ENCODE results near the gene RPL14.

RPL14 gene

DNA sequence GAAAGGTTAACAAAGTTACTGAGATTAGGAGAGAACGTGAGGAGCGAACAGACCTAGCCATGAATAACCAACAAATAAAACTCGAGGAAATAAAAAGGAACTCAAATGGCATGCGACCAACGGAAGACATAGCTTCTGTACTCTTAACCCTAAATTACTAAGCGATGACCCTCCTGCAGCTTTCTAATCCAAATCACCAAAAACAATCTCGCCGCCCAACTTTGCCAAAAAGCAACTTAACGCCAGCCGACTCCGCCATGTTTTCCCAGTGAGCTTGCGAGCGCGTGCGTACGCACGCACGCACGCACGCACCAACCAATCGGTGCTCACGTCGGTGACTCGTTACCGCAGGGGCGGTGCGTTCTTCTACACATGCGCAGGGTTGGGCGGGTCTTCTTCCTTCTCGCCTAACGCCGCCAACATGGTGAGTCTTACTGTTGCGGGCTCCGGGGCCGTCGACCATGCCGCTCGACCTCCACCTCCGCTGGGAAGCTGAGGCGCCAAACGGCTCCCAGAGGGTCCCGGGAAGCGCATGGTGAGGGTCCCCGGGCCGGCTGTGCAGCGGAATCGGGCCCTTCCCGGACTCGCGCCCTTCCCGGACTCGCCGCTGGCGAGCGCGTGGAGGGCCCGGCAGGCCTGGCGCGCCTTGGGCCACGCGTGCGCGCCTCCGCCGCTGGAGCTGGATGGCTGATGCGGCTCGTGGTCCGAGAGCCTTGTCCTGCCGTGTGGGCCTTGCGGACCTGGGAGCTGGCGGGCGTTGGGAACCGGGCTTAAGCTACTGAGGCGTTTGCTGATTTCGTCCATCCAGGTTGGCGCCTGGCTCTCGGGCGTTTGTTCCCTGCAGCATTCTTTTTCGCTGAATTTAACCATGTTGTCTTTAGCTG lies at the start of gene RPL14:
Gene RPL14 (plus strand): TSS at position 400 of the 884 bp plus-strand sequence. CDS start 133 bp downstream, at position 533.
- peak; percentile 97 for DNase-seq (ENCODE audit: low read depth)
- TF ChIP-seq, protein P1, sequence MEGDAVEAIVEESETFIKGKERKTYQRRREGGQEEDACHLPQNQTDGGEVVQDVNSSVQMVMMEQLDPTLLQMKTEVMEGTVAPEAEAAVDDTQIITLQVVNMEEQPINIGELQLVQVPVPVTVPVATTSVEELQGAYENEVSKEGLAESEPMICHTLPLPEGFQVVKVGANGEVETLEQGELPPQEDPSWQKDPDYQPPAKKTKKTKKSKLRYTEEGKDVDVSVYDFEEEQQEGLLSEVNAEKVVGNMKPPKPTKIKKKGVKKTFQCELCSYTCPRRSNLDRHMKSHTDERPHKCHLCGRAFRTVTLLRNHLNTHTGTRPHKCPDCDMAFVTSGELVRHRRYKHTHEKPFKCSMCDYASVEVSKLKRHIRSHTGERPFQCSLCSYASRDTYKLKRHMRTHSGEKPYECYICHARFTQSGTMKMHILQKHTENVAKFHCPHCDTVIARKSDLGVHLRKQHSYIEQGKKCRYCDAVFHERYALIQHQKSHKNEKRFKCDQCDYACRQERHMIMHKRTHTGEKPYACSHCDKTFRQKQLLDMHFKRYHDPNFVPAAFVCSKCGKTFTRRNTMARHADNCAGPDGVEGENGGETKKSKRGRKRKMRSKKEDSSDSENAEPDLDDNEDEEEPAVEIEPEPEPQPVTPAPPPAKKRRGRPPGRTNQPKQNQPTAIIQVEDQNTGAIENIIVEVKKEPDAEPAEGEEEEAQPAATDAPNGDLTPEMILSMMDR (IDR thresholded peaks at IDR 0.05; ENCODE audit: insufficient read depth, low read depth, low read length, missing control alignments), result no peak
- peak within 1 kb of the TSS; percentile 99 for H3K4me3 ChIP-seq (ENCODE audit: low read length)

DNA sequence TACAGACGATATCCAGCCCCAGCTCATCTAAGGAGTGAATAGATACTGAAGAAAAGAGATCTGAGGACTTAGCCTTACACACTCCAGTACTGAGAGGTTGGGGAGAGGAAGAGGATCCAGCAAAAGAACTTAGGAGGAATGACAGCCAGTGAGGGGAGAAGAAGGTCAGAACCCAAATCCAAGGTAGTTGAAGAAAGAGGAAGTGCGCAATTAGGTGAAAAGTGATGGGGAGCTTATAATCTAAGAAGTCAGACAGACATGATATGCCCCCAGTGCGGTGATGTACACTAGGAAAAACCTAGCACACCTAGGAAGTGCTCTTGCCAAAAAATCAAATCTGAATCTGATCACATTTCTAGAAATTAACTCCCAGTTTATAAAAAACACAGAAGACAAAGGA lies 49.5 kb upstream of the RPL14 start:
- H3K4me3 ChIP-seq (ENCODE audit: low read length), result no peak overlapping the region
- DNase-seq (ENCODE audit: low read depth), result no peak
- TF ChIP-seq, protein P1 (IDR thresholded peaks at IDR 0.05; ENCODE audit: insufficient read depth, low read depth, low read length, missing control alignments), result no peak

DNA sequence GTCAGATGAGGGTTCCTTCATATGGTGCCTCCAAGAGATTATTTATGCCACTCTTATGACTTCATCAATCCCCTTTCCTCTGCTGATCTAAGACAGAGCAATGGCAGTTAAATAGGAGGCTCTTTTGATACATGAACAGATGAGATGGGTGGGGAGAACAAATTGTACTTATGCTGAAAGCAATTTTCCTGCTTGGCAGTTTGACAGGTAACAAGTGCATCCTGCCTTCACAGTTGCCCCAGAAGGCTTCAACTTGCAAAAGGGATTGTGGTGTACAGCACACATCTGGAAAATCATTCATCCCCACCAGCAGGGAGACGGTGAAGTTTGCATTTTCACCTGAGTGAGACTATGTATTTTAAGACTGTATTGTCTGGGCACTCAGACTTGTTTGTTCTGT lies 42.9 kb upstream of the RPL14 start:
- TF ChIP-seq, protein P1 (IDR thresholded peaks at IDR 0.05; ENCODE audit: insufficient read depth, low read depth, low read length, missing control alignments), result no peak
- DNase-seq (ENCODE audit: low read depth), result no peak
- no peak overlapping the region for H3K4me3 ChIP-seq (ENCODE audit: low read length)

DNA sequence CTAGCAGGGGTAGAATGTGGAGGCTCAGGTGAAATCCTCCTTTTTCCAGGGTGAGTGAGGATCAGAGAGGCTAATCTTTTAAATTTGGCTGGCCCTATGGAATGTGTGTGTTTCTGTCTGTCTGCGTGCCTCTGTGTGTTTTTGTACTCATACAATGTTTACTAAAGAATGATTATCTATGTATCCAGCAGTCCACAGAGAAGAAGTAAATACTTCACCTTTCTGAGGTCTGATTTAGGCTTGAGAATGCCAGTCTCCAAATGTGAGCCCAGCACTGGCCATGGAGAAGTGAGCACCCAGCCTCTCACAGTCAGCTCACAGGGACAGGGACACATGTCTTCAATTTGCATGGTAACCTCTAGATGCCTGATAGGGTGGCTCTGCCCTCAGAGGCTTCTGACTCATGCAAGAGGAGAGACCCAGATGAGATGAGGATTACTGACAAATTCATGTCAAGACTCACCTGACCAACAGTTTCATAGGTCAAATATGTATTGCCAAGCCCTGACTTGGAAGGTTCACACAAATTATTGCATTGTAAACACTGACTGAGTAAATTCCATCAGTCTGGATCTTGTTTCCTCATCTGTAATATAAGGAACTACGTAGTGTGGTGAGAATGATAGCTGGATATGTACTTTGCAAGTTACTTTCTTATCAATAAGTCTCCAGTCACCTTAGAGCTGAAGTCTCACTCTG lies 39.1 kb upstream of the RPL14 start:
- H3K4me3 ChIP-seq (ENCODE audit: low read length), result no peak overlapping the region
- peak; percentile 96 for DNase-seq (ENCODE audit: low read depth)
- TF ChIP-seq, protein P1 (IDR thresholded peaks at IDR 0.05; ENCODE audit: insufficient read depth, low read depth, low read length, missing control alignments), result no peak

DNA sequence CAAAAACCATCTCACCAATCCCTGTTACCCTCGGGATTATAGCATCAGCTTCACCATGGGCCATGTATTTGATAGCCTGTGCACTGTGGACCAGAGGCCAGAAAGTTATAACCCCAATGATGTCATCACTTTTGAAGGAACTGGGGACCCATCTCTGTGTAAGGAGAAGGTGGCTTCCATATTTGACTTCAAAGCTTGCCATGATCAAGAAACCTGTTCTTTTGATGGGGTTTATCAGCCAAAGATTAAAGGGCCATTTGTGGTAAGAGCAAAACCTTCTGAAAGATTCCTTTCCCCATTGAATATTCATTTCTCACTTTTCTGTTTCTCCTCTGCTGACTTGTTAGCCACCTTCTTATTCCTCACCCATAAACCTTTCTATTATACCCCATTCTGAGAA lies 34.3 kb upstream of the RPL14 start:
- H3K4me3 ChIP-seq (ENCODE audit: low read length), result no peak overlapping the region
- no peak for DNase-seq (ENCODE audit: low read depth)
- TF ChIP-seq, protein P1 (IDR thresholded peaks at IDR 0.05; ENCODE audit: insufficient read depth, low read depth, low read length, missing control alignments), result no peak

DNA sequence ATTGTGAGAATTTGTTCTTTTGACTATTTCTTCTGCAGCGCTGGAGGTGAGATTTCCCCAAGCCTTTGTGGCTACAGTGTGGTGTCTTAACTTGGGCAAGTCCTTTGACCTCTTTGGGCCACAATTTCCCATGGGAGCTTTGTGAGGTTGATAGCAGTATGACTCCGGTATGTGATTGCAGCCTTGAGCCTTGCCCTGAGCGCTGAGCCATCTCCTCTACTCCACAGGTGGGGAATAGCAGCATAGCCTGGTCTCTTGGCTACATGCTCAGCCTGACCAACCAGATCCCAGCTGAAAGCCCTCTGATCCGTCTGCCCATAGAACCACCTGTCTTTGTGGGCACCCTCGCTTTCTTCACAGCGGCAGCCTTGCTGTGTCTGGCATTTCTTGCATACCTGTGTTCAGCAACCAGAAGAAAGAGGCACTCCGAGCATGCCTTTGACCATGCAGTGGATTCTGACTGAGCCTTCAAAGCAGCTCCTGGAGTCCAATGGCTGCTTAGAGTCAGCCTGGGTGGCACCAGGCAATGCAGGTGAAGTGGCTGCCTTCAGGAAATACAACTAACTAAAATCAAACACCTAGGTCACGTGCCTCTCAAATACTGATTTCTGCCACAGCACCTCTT lies 30.0 kb upstream of the RPL14 start:
- no peak for DNase-seq (ENCODE audit: low read depth)
- TF ChIP-seq, protein P1 (IDR thresholded peaks at IDR 0.05; ENCODE audit: insufficient read depth, low read depth, low read length, missing control alignments), result no peak
- no peak overlapping the region for H3K4me3 ChIP-seq (ENCODE audit: low read length)

Data from epithelial cell of esophagus (primary cell).